ENCODE measurements around the gene AQP5. TPM values are rescaled to one million over a fixed set of nuclear protein-coding genes. Genes with fewer than 3 reads are reported as not detected.

Gene AQP5
- total and polyA plus RNA-seq, 2 donors (not counting 3 experiments of a cell fraction or from before 2014, with no cell fraction given): 0.95 to 2.3 TPM

DNA sequence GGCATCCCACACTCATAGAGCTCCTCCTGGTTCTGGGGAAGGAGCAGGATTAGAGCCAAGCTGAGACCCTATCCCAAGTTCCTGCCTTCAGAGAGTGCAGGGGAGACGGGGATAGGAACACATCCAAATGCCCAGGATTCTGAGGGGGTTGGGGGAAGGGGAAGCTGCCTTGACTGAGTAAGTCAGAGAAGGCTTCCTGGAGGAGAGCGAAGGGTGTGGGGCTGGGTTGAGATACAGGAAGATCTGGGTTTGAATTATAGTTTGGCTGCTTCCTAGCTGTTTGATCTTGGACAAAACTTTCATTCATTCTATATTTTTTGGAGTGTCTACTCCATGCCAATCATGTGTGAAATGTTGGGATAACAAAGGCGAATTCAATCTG is 19.2 kb upstream of the AQP5 start:
- ChIA-PET POLR2A (no interaction called here), CTCF (interaction anchor here (0.9 to 3.5 kb wide), 7 partner anchors 9 to 74 kb away, joined by 3 to 14 read pairs (median 4); no protein-coding TSS in a partner anchor)

DNA sequence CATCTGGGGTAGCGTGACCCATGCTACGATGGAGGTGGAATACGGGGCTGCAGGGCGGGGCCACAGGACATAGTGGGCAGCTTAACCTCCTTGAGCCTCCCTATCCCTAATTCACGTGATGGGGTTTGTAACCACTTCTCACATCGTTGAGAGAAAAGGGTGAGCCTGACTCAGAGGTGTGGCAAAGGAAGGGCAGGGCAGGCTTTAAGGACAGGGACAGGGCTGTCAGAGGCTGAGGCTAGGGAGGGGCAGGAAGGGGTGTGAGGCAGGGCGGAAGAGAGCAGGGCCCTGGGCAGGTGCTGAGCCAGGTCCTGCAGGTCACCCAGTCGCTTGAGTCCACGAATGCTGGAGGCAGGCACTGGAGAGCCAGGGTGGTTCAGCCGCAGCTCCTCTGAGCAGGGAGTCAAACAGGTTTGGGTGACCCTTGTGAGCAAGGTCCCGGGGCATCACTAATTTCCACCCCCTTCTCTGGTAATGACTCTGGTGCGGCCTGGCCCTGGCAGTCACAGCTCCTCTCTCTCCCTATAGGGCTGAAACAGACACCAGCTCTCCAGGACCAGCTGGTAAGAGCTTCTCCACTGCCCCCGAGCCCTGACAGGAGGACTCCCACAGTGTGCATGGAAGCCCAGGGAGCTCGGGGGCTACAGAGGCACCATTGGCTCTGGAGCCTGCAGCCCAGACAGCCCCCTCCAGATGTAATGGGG is 18.6 kb upstream of the AQP5 start:
- ChIA-PET CTCF (interaction anchor here (0.9 to 3.5 kb wide), 9 partner anchors 10 to 127 kb away, joined by 3 to 14 read pairs (median 4); no protein-coding TSS in a partner anchor), POLR2A (no interaction called here)
- no peak overlapping the region for H3K27ac ChIP-seq (ENCODE audit: insufficient read depth, low read depth, low read length)
- no peaks in the 10 kb centered on the region for H3K36me3 ChIP-seq (ENCODE audit: control insufficient read depth in 2 of 2, extremely low read depth in 1 of 2, insufficient read depth in 2 of 2, low read length in 2 of 2)
- no peak for FAIRE-seq
- H3K27me3 ChIP-seq (ENCODE audit: control insufficient read depth in 2 of 2, insufficient read depth in 2 of 2, low read length in 2 of 2): no peaks in the 10 kb centered on the region
- DNase-seq (ENCODE audit: low read depth, low spot score): no peak
- H3K9me3 ChIP-seq (replicated peaks; ENCODE audit: control insufficient read depth, insufficient read depth, low read length): no peaks in the 10 kb centered on the region
- peaks cover 11% of the 10 kb centered on the region for H3K4me1 ChIP-seq (ENCODE audit: control insufficient read depth, extremely low read depth, insufficient read depth, low read length)
- BruUV-seq (replicated peaks): no TSS peak
- intact Hi-C loops (cut with micrococcal nuclease): no loop called here
- no peaks in the 10 kb centered on the region for H3K79me2 ChIP-seq (ENCODE audit: control insufficient read depth, insufficient read depth, low read length)
- no peaks in the 10 kb centered on the region for H4K20me1 ChIP-seq (replicated peaks; ENCODE audit: control insufficient read depth, extremely low read depth, insufficient read depth, low read length)
- no peak overlapping the region for H2AFZ ChIP-seq (ENCODE audit: low read depth, low read length)
- H3K9ac ChIP-seq (replicated peaks; ENCODE audit: extremely low read depth, insufficient read depth, low read length): no peak overlapping the region
- H3K4me2 ChIP-seq (ENCODE audit: insufficient read depth, low read length): no peak overlapping the region
- no peaks in the 10 kb centered on the region for H3K9me1 ChIP-seq (replicated peaks; ENCODE audit: control insufficient read depth, extremely low read depth, insufficient read depth, low read length)
- TF ChIP-seq, protein P1, sequence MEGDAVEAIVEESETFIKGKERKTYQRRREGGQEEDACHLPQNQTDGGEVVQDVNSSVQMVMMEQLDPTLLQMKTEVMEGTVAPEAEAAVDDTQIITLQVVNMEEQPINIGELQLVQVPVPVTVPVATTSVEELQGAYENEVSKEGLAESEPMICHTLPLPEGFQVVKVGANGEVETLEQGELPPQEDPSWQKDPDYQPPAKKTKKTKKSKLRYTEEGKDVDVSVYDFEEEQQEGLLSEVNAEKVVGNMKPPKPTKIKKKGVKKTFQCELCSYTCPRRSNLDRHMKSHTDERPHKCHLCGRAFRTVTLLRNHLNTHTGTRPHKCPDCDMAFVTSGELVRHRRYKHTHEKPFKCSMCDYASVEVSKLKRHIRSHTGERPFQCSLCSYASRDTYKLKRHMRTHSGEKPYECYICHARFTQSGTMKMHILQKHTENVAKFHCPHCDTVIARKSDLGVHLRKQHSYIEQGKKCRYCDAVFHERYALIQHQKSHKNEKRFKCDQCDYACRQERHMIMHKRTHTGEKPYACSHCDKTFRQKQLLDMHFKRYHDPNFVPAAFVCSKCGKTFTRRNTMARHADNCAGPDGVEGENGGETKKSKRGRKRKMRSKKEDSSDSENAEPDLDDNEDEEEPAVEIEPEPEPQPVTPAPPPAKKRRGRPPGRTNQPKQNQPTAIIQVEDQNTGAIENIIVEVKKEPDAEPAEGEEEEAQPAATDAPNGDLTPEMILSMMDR (IDR thresholded peaks at IDR 0.05; ENCODE audit: extremely low read depth in 1 of 2, insufficient read depth in 1 of 2, low read depth in 1 of 2, low read length in 2 of 2): no peak
- TF ChIP-seq GATA2 (IDR thresholded peaks at IDR 0.05; ENCODE audit: insufficient read depth, insufficient read length, low read depth, low read length): no peak
- TF ChIP-seq, protein P2, sequence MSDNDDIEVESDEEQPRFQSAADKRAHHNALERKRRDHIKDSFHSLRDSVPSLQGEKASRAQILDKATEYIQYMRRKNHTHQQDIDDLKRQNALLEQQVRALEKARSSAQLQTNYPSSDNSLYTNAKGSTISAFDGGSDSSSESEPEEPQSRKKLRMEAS (IDR thresholded peaks at IDR 0.05; ENCODE audit: insufficient read depth, insufficient read length): no peak
- TF ChIP-seq FOS (IDR thresholded peaks at IDR 0.05; ENCODE audit: borderline replicate concordance, insufficient read depth, low read length): no peak
- TF ChIP-seq JUN (IDR thresholded peaks at IDR 0.05; ENCODE audit: borderline replicate concordance, insufficient read depth, insufficient read length, low read depth): no peak
- TF ChIP-seq EZH2 (IDR thresholded peaks at IDR 0.05; ENCODE audit: borderline replicate concordance, low read depth, low read length, severe bottlenecking): no peak
- TF ChIP-seq POLR2A (IDR thresholded peaks at IDR 0.05; ENCODE audit: low read depth, low read length): no peak
- no peak for TF ChIP-seq MYC (IDR thresholded peaks at IDR 0.05; ENCODE audit: low read depth, low read length)
- TF ChIP-seq POLR2AphosphoS5 (IDR thresholded peaks at IDR 0.05; ENCODE audit: insufficient read depth, low read depth, low read length): no peak
- dilution Hi-C loops (cut with MboI; ENCODE audit: extremely low pct_ligation_motif_present, low sequenced_read_pairs): no loop called here
- no peak overlapping the region for H3K4me3 ChIP-seq (replicated peaks in 1 of 3; ENCODE audit: insufficient read depth in 1 of 3, low read depth in 1 of 3, low read length in 3 of 3)

More for the DNA sequence above, 19.2 kb upstream of the AQP5 start:
- Histone ChIP-seq H3K27me3 (ENCODE audit: control insufficient read depth in 2 of 2, insufficient read depth in 2 of 2, low read length in 2 of 2) (no peaks in the 10 kb centered on the region), H3K9me1 (replicated peaks; ENCODE audit: control insufficient read depth, extremely low read depth, insufficient read depth, low read length) (no peaks in the 10 kb centered on the region), H3K4me2 (ENCODE audit: insufficient read depth, low read length) (no peak overlapping the region), H3K27ac (ENCODE audit: insufficient read depth, low read depth, low read length) (no peak overlapping the region), H3K79me2 (ENCODE audit: control insufficient read depth, insufficient read depth, low read length) (no peaks in the 10 kb centered on the region), H3K4me1 (ENCODE audit: control insufficient read depth, extremely low read depth, insufficient read depth, low read length) (peaks cover 11% of the 10 kb centered on the region), H3K36me3 (ENCODE audit: control insufficient read depth in 2 of 2, extremely low read depth in 1 of 2, insufficient read depth in 2 of 2, low read length in 2 of 2) (no peaks in the 10 kb centered on the region), H2AFZ (ENCODE audit: low read depth, low read length) (no peak overlapping the region), H4K20me1 (replicated peaks; ENCODE audit: control insufficient read depth, extremely low read depth, insufficient read depth, low read length) (no peaks in the 10 kb centered on the region), H3K9me3 (replicated peaks; ENCODE audit: control insufficient read depth, insufficient read depth, low read length) (no peaks in the 10 kb centered on the region), H3K9ac (replicated peaks; ENCODE audit: extremely low read depth, insufficient read depth, low read length) (no peak overlapping the region), H3K4me3 (replicated peaks in 1 of 3; ENCODE audit: insufficient read depth in 1 of 3, low read depth in 1 of 3, low read length in 3 of 3) (no peak overlapping the region)
- intact Hi-C loops (cut with micrococcal nuclease) (no loop called here), dilution Hi-C loops (cut with MboI; ENCODE audit: extremely low pct_ligation_motif_present, low sequenced_read_pairs) (no loop called here)
- TF ChIP-seq, protein P1 (IDR thresholded peaks at IDR 0.05; ENCODE audit: extremely low read depth in 1 of 2, insufficient read depth in 1 of 2, low read depth in 1 of 2, low read length in 2 of 2): no peak
- TF ChIP-seq JUN (IDR thresholded peaks at IDR 0.05; ENCODE audit: borderline replicate concordance, insufficient read depth, insufficient read length, low read depth): no peak
- DNase-seq (ENCODE audit: low read depth, low spot score): no peak
- no peak for FAIRE-seq
- BruUV-seq (replicated peaks): no TSS peak

Measured in endothelial cell of umbilical vein (primary cell).